Measurements from ENCODE around the gene MTMR3.

The MTMR3 gene

GRCh38 chr22:29933619-29934018 lies 50.6 kb downstream of the MTMR3 start:
- Histone ChIP-seq H3K9me3 (ENCODE audit: control insufficient read depth, insufficient read depth, low read length) (no peaks in the 10 kb centered on the region), H3K4me1 (ENCODE audit: control insufficient read depth, low read length) (peaks cover 8% of the 10 kb centered on the region), H3K79me2 (ENCODE audit: control insufficient read depth, low read length) (peaks cover 21% of the 10 kb centered on the region), H3K9me2 (replicated peaks; ENCODE audit: control insufficient read depth, low read length) (no peaks in the 10 kb centered on the region), H4K20me1 (ENCODE audit: control insufficient read depth, insufficient read depth, low read depth, low read length) (no peaks in the 10 kb centered on the region), H3K4me2 (ENCODE audit: low read length) (no peak overlapping the region), H3K27ac (ENCODE audit: low read depth, low read length) (no peak overlapping the region), H3K36me3 (ENCODE audit: control insufficient read depth, low read length) (no peaks in the 10 kb centered on the region), H3K4me3 (ENCODE audit: low read length) (no peak overlapping the region), H3F3A (ENCODE audit: control insufficient read depth, insufficient read depth) (no peaks in the 10 kb centered on the region), H3K27me3 (ENCODE audit: control insufficient read depth, low read length) (no peaks in the 10 kb centered on the region)
- no peak for TF ChIP-seq EZH2phosphoT487 (IDR thresholded peaks at IDR 0.05; ENCODE audit: borderline replicate concordance, low read length)
- TF ChIP-seq CTCF (IDR thresholded peaks at IDR 0.05; ENCODE audit: low read depth, low read length, poor library complexity, severe bottlenecking), result no peak

- Histone ChIP-seq H3K4me2 (ENCODE audit: low read length) (no peak overlapping the region), H3F3A (ENCODE audit: control insufficient read depth, insufficient read depth) (no peaks in the 10 kb centered on the region), H3K27ac (ENCODE audit: low read depth, low read length) (no peak overlapping the region), H4K20me1 (ENCODE audit: control insufficient read depth, insufficient read depth, low read depth, low read length) (no peaks in the 10 kb centered on the region), H3K9me2 (replicated peaks; ENCODE audit: control insufficient read depth, low read length) (no peaks in the 10 kb centered on the region), H3K79me2 (ENCODE audit: control insufficient read depth, low read length) (peaks cover 21% of the 10 kb centered on the region), H3K27me3 (ENCODE audit: control insufficient read depth, low read length) (no peaks in the 10 kb centered on the region), H3K9me3 (ENCODE audit: control insufficient read depth, insufficient read depth, low read length) (no peaks in the 10 kb centered on the region), H3K4me3 (ENCODE audit: low read length) (no peak overlapping the region), H3K36me3 (ENCODE audit: control insufficient read depth, low read length) (no peaks in the 10 kb centered on the region), H3K4me1 (ENCODE audit: control insufficient read depth, low read length) (peaks cover 8% of the 10 kb centered on the region)
- TF ChIP-seq CTCF (IDR thresholded peaks at IDR 0.05; ENCODE audit: low read depth, low read length, poor library complexity, severe bottlenecking) (no peak), EZH2phosphoT487 (IDR thresholded peaks at IDR 0.05; ENCODE audit: borderline replicate concordance, low read length) (no peak)
Measured at GRCh38 chr22:29934596-29934995, 51.6 kb downstream of the MTMR3 start.

- peaks cover 8% of the 10 kb centered on the region for H3K4me1 ChIP-seq (ENCODE audit: control insufficient read depth, low read length)
- H4K20me1 ChIP-seq (ENCODE audit: control insufficient read depth, insufficient read depth, low read depth, low read length), result no peaks in the 10 kb centered on the region
- no peaks in the 10 kb centered on the region for H3K9me3 ChIP-seq (ENCODE audit: control insufficient read depth, insufficient read depth, low read length)
- H3F3A ChIP-seq (ENCODE audit: control insufficient read depth, insufficient read depth), result no peaks in the 10 kb centered on the region
- TF ChIP-seq CTCF (IDR thresholded peaks at IDR 0.05; ENCODE audit: low read depth, low read length, poor library complexity, severe bottlenecking), result no peak
- no peak for TF ChIP-seq EZH2phosphoT487 (IDR thresholded peaks at IDR 0.05; ENCODE audit: borderline replicate concordance, low read length)
- H3K36me3 ChIP-seq (ENCODE audit: control insufficient read depth, low read length), result no peaks in the 10 kb centered on the region
- no peaks in the 10 kb centered on the region for H3K27me3 ChIP-seq (ENCODE audit: control insufficient read depth, low read length)
- no peak overlapping the region for H3K27ac ChIP-seq (ENCODE audit: low read depth, low read length)
- H3K9me2 ChIP-seq (replicated peaks; ENCODE audit: control insufficient read depth, low read length), result no peaks in the 10 kb centered on the region
- H3K4me3 ChIP-seq (ENCODE audit: low read length), result no peak overlapping the region
- no peak overlapping the region for H3K4me2 ChIP-seq (ENCODE audit: low read length)
- H3K79me2 ChIP-seq (ENCODE audit: control insufficient read depth, low read length), result peaks cover 17% of the 10 kb centered on the region
Measured at GRCh38 chr22:29936186-29936585, 53.2 kb downstream of the MTMR3 start.

All from DOHH2 (cell line).